ENCODE data around the gene CKS1B.

DNA sequence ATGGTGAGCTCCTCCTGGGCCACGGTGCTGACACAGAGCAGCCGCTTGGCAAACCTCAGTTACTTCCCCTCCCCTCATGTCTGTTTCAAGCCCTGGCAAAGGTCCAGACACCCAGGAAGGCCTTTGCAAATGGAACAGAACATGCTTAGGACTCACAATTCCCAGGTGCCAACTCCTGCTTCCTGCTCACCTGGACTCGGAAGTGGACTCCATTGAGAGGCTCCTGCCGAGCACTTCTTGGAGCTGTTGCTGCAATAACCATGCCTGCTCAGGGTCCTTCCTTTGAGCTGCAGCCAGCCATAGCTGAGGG lies 48.4 kb downstream of the CKS1B start:
- TF ChIP-seq POLR2AphosphoS5 (IDR thresholded peaks at IDR 0.05) (no peak), EP300 (IDR thresholded peaks at IDR 0.05) (no peak)
- TF ChIP-seq, protein P1, sequence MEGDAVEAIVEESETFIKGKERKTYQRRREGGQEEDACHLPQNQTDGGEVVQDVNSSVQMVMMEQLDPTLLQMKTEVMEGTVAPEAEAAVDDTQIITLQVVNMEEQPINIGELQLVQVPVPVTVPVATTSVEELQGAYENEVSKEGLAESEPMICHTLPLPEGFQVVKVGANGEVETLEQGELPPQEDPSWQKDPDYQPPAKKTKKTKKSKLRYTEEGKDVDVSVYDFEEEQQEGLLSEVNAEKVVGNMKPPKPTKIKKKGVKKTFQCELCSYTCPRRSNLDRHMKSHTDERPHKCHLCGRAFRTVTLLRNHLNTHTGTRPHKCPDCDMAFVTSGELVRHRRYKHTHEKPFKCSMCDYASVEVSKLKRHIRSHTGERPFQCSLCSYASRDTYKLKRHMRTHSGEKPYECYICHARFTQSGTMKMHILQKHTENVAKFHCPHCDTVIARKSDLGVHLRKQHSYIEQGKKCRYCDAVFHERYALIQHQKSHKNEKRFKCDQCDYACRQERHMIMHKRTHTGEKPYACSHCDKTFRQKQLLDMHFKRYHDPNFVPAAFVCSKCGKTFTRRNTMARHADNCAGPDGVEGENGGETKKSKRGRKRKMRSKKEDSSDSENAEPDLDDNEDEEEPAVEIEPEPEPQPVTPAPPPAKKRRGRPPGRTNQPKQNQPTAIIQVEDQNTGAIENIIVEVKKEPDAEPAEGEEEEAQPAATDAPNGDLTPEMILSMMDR (IDR thresholded peaks at IDR 0.05) = no peak
